GM18498 (cell line): ENCODE data around the gene MKKS.

Experiments
- ATAC-seq: cut with Tn5 transposase; IDR thresholded peaks from one replicate; pipeline ENCODE4 v1.9.1; 2021; ENCODE audit warnings: mild to moderate bottlenecking, moderate library complexity; ENCODE audit not compliant: unreplicated experiment

MKKS gene

DNA sequence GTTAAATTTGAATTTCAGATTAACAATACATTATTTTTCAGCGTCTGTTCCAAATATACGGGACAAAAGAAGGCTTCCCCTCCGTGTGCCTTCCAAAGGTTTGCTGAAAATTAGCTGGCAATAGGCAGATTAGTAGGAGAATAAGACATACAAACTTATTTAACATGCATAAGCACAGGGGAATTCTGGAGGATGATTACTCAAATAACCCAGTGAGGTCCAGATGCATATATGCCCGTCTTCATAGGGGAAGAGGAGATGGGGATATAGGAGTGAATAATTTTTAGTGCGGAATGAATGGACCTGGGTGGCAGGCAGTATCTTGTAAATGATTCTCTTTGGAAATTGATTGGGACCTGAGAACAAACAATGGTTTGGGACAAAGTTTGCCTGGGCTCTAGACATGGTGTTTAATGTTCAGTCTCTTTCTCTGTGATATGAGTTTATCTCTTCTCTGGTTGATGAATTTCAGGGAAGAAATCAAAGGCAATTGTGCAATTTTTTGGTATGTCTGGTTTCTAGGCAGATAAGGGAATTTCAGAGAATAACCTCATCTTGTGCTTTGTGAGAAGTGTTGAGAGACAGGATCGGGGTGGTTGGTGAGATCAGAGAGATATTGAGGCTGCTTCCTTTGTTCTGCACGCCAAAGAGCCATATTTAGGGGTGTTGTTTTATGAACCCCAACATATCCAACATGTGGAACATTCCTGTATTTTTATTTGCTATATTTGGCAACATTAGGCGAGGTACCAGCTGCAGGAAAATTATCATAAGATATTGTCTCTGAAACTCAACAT lies 63.7 kb downstream of the MKKS start:
- ATAC-seq = no peak

DNA sequence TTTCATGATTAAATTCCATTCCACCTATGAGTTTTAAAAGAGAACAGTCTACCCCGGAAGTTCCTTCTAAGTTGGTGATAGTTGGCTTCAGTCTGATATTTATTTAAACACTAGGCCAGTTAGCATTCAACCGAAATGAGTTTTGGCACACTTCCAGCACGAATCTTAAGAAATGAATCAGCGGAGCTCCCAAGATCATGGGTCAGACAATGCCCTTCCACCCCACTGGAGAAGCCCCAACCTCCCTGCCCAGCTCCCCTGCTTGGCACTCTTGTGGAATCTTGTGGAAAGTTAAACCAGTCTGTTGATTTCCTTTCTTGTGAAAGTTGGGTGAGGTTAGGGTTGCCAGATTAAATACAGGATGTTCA lies 64.3 kb downstream of the MKKS start:
- no peak for ATAC-seq

DNA sequence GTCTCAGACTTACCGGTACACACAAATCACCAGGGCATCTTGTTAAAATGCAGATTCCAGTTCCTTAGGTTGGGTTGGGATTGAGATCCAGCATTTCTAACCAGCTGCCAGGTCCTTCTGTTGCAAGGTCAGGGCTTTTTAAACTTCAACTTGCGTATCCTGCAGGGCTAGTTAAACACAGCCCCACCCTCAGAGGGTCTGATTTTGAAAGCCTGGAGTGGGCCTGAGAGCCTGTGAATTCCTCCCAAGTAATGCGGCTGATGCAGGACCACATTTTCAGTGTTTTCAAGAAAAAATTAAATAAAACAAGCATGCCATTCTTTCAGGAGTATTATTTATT lies 65.3 kb downstream of the MKKS start:
- ATAC-seq = no peak

DNA sequence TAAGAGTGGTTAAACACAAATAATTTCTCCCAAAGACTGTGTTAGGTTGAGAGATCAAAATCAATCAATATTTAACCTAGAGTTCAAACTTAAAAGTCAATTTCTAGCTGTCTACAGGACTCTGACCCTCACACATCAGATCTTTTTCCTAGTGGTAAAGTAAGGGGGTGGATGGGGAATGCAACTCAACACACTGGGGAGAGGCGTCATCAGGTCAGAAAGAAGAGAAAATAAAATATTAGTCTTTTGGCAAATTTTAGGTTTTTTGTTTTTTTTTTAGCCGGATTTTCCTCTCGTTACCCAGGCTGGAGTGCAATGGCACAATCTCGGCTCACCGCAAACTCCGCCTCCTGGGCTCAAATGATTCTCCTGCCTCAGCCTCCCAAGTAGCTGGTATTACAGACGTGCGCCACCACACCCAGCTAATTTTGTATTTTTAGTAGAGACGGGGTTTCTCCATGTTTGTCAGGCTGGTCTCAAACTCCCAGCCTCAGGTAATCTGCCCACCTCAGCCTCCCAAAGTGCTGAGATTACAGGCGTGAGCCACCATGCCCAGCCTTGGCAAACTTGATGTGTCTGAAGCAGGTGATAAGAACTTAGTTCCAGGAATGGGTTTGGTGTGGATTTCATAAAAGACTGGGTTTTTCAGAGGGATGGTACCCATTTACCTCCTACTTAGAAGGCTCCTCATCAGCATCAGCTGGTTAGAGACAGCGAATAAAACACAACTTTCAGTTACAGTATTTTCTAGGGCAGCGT lies 65.9 kb downstream of the MKKS start:
- no peak for ATAC-seq

DNA sequence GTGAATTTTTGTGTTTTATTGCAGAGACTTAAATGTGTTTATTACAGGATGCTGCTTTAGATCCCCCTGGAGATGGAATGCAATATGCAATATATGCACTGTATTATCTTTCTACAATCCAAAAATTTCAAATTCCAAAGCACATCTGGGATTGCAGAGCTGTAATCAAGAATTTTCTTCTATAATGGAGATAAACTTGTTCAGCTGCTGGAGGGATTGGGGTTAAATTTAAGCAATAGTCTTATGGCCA lies 66.4 kb downstream of the MKKS start:
- ATAC-seq = no peak

DNA sequence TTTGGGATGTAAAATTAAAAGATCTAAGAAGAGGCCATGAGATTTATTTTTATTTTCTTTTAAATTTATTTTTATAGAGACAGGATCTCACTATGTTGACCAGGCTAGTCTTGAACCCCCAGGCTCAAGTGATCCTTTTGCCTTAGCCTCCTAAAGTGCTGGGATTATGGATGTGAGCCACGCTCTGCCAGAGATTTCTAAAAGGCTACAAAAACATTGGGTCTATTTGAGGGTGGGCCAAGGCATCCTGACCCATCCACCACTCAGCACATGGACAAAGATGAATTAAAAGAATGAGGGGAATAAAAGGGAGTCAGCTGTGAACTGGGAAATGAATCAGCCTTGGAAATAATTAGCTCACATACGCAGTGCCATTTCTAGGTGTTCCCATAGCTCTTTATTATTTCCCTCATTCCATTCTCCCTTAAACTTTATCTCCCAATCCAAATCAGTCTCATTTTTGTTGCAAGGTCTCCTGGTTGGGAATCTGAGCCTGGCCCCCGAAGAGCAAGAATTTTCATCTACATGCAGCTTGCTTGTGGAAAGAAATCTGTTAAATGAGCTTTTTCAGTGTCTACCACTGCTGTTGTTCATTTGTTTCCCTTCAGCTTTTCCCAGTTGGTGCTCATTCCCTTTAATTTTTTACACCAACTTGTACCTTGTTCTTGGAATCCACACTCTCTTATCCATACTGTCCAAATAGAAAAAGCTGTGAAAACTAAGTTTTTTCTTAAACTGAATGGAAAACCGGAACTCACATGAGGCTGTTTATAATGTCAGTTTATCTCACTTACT lies 66.9 kb downstream of the MKKS start:
- no peak for ATAC-seq

DNA sequence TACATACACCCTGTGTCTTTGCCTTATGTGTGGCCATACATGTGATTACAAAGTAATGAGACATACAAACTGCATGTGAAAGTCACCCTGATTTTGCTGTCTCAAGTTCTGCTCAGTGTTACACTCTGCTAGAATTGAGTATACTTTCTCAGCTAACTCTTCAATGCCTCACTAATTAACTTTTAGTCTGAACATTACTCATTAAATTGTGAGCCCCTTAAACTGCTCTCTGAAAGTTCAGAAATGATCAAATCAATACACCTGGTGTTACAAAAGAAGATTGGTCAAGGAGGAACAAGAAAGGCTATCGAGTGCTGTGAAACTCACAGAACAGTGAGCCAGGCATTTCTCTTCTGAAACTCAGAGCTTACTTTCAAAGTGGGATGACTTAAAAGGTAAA lies 71.3 kb downstream of the MKKS start:
- no peak for ATAC-seq

DNA sequence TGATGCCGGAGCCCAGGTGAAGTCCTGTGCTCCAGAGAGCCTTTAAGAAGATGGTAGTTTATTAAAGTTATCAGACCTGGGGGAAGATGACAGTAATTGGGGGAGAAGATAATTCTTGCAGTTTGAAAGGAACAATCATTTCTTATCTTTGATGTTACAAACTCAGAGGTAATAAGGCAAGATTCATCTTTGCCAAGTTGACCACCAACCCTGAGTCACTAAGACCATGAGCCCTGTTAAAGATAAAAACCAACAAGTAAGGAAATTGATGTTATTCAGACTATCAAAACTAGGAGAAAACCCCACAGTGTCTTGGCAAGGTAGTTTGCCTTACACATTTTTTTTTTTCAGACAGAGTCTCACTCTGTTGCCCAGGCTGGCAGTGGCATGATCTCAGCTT lies 73.1 kb downstream of the MKKS start:
- no peak for ATAC-seq

DNA sequence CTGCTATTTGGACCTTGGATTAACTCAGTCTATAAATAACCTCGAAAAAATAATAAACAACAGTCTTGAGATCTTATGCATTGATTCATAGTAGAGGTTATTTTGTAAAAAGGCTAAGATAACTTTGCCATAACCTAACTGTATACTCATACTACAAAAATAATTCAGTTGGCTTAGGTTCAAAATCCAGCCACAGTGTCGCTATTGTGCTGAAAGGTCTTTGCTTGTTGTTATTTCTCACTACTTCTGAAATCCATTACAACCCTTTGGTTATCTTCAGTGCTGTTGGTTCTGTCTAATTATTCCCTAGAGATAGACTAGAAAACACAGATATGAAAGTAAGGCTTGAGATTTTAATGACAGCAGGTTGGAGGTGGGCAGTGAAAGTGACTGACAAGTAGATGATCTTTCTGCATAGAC lies 74.4 kb downstream of the MKKS start:
- ATAC-seq = no peak

DNA sequence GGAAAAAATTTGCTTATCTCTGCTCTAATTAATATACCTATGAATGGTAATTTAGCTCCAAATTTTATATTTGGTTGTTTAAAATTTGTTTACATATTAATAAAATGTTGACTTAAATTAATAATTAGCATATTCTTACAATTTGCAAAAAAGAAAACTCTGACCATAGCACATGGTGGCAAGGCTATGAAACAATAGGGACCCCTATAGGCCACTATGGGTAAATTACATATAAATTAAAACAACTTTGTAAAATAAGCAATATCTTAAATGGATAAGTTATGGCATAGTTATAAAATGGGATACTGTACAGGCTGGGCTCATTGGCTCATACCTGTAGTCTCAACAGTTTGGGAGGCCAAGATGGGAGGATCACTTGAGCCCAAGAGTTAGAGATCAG lies 76.0 kb downstream of the MKKS start:
- ATAC-seq = no peak

DNA sequence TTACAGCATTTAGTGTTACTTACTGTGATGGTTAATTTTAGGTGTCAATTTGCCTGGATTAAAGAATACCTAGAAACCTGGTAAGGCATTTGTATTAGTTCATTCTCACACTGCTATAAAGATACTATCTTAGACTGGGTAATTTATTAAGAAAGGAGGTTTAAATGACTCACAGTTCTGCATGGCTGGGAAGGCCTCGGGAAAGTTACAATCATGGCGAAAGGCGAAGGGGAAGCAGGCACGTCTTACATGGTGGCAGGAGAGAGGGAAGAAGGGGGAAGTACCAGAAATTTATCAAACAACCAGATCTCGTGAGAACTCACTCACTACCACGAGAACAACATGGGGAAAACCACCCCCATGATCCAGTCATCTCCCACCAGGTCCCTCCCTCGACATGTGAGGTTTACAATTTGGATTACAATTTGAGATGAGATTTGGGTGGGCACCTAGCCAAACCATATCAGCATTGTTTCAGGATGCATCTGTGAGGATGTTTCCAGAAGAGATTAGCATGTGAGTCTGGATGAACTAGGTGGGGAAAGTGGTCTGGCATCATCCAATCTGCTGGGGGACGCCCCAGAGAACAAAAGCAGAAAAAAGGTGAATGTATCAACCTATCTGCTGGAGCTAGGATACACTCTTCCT lies 76.8 kb downstream of the MKKS start:
- no peak for ATAC-seq

DNA sequence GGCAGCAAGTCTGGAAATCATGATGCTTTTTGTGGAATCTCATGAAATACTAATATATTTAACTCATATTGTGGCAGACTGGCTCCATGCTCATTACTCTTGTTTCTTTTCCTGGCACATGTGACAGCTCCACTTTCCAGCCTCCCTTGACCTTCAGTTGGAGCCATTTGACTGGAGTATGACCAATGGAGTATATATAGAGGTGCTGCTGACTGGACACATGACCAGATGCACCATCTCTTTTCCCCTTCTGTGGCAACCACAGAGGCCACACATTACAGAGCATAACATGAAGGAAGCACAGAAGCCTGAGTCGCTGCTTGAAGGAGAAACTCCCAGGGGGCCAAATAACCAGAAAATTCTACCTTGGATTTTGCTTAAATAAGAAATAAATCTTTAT lies 77.4 kb downstream of the MKKS start:
- ATAC-seq = no peak

DNA sequence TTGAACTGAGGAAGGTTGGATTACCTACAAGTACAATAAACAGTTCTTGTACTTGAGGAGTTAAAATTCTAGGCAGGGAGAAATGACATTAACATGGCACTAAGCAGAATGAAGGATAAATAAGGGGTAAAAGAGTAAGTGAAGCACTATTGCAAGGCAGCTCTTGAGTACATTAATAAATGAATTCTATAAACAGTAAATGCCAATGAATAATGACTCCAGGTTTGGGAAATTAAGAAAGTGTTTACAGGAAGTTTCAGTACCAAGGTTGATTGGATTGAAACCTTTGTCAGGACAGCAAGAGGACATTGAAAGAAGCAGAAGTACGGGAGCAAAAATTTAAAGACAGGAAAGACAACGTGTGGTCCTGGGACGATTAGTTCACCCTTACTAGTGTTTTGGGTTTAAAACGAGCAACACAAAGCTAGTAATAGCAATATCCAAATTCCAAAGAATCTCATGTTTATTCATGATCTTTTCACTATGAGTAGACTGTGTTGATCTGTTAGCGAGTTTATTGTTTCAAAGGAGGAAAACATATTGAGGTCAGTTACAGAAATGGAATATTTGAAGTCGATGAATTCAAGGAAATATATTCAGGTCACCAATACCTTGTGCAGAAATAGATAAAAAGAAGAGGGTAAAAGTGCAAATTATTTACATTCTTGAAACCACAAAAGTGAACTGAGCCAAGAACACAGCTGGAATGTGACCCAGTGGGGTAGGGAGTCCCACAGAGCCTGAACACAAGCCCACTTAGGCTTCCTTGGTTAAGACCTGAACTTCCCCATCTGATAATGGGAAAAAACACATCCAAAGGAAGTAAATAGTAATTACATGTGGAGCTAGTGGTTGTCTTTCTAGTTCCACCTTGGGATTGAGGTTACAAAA lies 80.8 kb downstream of the MKKS start:
- no peak for ATAC-seq
